GM13976 (cell line): ENCODE results near the gene ZNF436.
"Not testable (repeated sequence)": the region's sequence is repeated elsewhere in the genome, so short reads cannot be mapped to it uniquely, and the experiment has no call there.

ENCODE experiments used
- DNase-seq: peaks from one replicate; pipeline ENCODE4 v3.0.0; 2012; ENCODE audit warnings: low spot score
- in situ Hi-C: fragments of 300-500 bp; cut with MboI; formaldehyde crosslinking; loops from one replicate; pipeline ENCODE4 v1.12.0; 2022; ENCODE audit warnings: low sequenced_read_pairs, mixed read lengths, inconsistent platforms; ENCODE audit not compliant: unreplicated experiment
- TF ChIP-seq, protein P1 (sequence below): IDR thresholded peaks from 2 replicates; pipeline ENCODE4 v1.5.1; 2012; ENCODE audit warnings: borderline replicate concordance, mild to moderate bottlenecking; ENCODE audit not compliant: insufficient read depth; ENCODE audit errors: extremely low read depth, missing control alignments, control extremely low read depth

ZNF436 gene

DNA sequence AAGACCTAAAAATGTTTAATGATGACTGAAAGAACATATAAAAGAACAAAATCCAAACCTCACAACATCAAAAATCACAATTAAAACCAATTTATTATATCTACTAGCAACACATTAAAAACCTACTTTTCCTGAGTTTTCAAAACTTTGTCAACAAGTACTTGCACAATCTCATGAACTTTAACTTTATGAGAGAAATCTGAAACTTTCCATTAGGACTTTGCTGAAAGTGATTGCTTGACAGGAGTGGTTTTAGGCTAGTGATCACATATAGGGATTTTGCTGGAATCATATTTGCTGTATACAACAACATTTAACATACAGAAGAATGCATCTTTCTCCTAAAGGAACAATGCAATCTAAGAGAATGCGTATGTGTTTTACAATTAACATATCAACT is 38.8 kb downstream of the ZNF436 start:
- DNase-seq = no peak
- TF ChIP-seq, protein P1, sequence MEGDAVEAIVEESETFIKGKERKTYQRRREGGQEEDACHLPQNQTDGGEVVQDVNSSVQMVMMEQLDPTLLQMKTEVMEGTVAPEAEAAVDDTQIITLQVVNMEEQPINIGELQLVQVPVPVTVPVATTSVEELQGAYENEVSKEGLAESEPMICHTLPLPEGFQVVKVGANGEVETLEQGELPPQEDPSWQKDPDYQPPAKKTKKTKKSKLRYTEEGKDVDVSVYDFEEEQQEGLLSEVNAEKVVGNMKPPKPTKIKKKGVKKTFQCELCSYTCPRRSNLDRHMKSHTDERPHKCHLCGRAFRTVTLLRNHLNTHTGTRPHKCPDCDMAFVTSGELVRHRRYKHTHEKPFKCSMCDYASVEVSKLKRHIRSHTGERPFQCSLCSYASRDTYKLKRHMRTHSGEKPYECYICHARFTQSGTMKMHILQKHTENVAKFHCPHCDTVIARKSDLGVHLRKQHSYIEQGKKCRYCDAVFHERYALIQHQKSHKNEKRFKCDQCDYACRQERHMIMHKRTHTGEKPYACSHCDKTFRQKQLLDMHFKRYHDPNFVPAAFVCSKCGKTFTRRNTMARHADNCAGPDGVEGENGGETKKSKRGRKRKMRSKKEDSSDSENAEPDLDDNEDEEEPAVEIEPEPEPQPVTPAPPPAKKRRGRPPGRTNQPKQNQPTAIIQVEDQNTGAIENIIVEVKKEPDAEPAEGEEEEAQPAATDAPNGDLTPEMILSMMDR = no peak
- in situ Hi-C loops = no loop called here

DNA sequence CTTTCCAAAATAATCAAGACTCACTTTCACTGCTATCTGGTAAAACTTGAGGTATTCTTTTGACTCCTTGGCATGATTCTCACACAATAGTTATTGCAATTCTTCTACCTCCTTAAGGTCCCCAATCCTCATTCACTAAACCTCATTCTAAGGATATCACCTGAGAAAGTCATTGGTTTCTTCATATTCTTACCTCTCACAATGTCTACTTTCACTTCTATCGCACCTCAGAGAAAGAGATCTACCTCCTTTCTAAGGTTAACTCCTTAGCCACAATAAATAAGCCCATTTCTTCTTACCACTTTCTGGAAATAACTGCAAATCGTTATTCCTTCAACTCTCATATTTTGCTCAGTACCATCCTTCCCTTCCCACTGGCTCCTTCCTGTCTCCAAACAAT is 44.2 kb downstream of the ZNF436 start:
- TF ChIP-seq, protein P1 = no peak
- in situ Hi-C loops = no loop called here
- DNase-seq = no peak

DNA sequence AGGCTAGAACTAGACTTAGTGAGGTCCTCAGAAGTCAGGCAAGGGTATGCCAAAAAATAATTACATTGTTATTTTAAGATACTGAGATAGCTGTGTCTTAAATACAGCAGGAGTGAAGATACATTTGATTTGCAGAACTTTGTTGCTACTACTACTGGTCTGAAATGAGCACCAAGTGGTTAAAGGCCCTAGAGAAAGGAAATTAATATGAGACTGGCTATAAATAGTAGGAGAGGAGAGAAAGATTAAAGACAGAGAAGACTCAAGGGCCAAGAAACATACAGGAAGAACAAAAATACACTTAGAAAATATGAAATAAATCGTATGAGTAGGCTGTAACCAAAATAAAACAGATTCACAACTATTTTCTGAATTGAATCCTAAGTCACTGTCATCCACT is 46.9 kb downstream of the ZNF436 start:
- TF ChIP-seq, protein P1 = no peak
- in situ Hi-C loops = no loop called here
- DNase-seq = no peak

DNA sequence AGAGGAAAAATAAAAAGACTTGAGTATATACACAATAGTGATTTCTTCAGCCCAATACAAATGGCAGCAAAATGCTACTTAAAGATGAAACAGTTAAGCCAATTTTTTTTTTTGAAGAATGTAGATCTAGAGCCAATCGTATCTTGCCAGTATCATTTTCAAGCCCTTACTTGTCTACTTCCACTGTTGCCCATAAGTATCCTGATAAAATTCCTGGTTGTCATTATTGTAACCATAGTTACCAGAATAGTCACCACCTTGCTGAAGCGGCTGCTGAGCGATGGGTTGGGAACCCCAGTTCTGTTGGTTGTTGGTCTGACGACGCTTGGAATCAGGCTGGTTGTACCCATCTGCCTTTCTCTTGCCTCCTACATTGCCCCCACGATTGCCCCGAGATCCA is 59.4 kb downstream of the ZNF436 start:
- DNase-seq, in situ Hi-C loops: not testable (repeated sequence)
